DOHH2 (cell line): ENCODE measurements around the gene TRPC4AP.

ENCODE experiments used
- CTCF ChIP-seq: fragments of 200-600 bp; sonication (generic); IDR thresholded peaks from one replicate; pipeline ENCODE4 v1.5.1; 2014; ENCODE audit warnings: antibody characterized with exemption, mild to moderate bottlenecking, low read depth, low read length; ENCODE audit not compliant: poor library complexity, severe bottlenecking
- EZH2phosphoT487 ChIP-seq: fragments of 200-600 bp; sonication (generic); IDR thresholded peaks from 2 replicates; pipeline ENCODE4 v1.6.1; 2017; ENCODE audit warnings: borderline replicate concordance, mild to moderate bottlenecking, antibody characterized with exemption, low read length, moderate library complexity, mixed read lengths

GRCh38 chr20:34977365-34978091 lies 115.1 kb downstream of the TRPC4AP start:
- no peak for TF ChIP-seq CTCF
- TF ChIP-seq EZH2phosphoT487, result no peak
